Measurements from ENCODE around the gene GFRA4. TPM values are rescaled to one million over a fixed set of nuclear protein-coding genes. Genes with fewer than 3 reads are reported as not detected.

Gene GFRA4
- total RNA-seq, 1 experiment from 2014 or later, result not detected

DNA sequence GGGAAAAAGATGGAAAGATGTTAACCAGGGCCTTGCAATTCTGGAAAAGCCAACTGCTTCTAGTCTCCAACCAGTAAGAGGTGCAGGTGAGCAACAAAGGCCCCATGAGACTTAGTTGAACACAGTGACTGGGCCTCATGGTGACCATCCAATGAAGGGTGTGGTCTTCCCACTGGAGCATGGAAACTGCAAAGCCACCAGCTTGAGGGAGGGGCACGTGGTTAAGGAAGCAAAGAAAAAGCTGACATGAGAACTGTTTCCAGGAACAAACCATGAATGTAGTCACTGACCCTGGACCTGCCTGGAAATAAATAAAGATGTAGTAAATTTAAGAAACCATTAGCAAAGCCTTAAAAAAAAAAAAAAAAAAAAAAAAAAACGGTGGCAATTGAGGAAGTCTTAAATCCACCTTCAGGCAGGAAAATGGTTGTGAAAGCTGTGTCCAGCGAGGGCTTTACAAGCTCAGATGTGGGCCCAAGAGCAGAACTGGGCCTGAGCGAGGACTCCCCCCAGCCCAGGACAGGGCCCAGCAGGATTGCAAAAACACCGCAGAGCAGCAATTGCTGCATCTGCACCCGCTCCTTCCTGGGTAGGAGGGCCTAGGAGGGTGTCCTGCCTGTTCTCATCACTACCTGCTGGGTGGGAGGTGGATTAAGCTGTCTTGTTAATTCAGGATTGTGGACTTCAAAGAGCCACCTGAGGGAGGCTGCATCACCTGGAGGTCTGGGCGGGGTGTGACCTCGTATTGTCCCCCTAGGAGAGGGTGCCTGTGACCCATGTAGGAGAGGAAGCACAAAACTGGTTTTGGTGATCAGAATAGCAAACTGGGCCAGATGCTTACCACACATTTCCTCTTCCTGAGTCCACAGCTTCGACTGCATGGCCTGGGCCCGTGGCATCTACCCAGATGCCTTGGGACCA, 10.3 kb downstream of the GFRA4 start:
- no peaks in the 10 kb centered on the region for H3K79me2 ChIP-seq (ENCODE audit: low read depth)
- H3K4me3 ChIP-seq, result no peak overlapping the region
- no peaks in the 10 kb centered on the region for H3K36me3 ChIP-seq (ENCODE audit: low read depth)
- H3K4me2 ChIP-seq, result no peak overlapping the region
- no peaks in the 10 kb centered on the region for H4K20me1 ChIP-seq (ENCODE audit: insufficient read depth)
- DNase-seq, result no peak
- no peak overlapping the region for H3K27ac ChIP-seq
- H3K9me3 ChIP-seq (ENCODE audit: insufficient read depth, low read depth), result no peaks in the 10 kb centered on the region
- no peaks in the 10 kb centered on the region for H3K9me2 ChIP-seq (ENCODE audit: insufficient read depth)
- TF ChIP-seq EZH2 (IDR thresholded peaks at IDR 0.05; ENCODE audit: low read depth), result no peak
- TF ChIP-seq, protein P1, sequence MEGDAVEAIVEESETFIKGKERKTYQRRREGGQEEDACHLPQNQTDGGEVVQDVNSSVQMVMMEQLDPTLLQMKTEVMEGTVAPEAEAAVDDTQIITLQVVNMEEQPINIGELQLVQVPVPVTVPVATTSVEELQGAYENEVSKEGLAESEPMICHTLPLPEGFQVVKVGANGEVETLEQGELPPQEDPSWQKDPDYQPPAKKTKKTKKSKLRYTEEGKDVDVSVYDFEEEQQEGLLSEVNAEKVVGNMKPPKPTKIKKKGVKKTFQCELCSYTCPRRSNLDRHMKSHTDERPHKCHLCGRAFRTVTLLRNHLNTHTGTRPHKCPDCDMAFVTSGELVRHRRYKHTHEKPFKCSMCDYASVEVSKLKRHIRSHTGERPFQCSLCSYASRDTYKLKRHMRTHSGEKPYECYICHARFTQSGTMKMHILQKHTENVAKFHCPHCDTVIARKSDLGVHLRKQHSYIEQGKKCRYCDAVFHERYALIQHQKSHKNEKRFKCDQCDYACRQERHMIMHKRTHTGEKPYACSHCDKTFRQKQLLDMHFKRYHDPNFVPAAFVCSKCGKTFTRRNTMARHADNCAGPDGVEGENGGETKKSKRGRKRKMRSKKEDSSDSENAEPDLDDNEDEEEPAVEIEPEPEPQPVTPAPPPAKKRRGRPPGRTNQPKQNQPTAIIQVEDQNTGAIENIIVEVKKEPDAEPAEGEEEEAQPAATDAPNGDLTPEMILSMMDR (conservative IDR thresholded peaks at IDR 0.05), result no peak
- ChIA-PET CTCF (interaction anchor here (0.6 kb wide), 1 partner anchor 119 kb away, joined by 4 read pairs; no protein-coding TSS in a partner anchor), POLR2A (ENCODE audit: unreplicated experiment) (interaction anchor here (0.6 kb wide), 1 partner anchor 340 kb away, joined by 5 read pairs; no protein-coding TSS in a partner anchor)
- intact Hi-C loops (cut with micrococcal nuclease; ENCODE audit: unreplicated experiment), result no loop called here
- no peaks in the 10 kb centered on the region for H3K4me1 ChIP-seq (replicated peaks; ENCODE audit: insufficient read depth)
- H3F3A ChIP-seq (ENCODE audit: insufficient read depth, low read depth), result no peaks in the 10 kb centered on the region
- no peaks in the 10 kb centered on the region for H3K27me3 ChIP-seq (ENCODE audit: insufficient read depth, low read depth)
- BruUV-seq (replicated peaks), result no TSS peak
- H2AFZ ChIP-seq, result no peak overlapping the region

DNA sequence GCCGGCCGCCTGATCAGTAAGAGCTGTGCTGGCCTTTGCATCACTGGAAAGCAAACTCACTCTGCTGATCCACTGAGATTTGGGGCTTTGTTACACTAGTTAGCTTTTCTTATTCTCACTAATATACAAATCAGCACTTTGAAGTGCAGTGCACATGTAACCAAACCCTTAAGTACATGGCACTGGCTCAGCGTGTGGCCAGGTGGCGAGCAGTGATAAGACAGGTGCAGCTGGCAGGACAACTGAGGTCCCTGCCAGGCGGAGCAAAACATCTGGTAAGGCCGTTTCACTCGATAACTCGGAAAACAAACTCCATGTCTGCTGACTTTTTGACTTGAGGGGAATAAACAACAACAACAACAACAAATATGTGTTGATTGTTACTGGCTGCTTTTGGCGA, 11.0 kb downstream of the GFRA4 start:
- Histone ChIP-seq H3K4me2 (no peak overlapping the region), H3K27ac (no peak overlapping the region), H2AFZ (no peak overlapping the region), H3K79me2 (ENCODE audit: low read depth) (no peaks in the 10 kb centered on the region), H3F3A (ENCODE audit: insufficient read depth, low read depth) (no peaks in the 10 kb centered on the region), H3K4me1 (replicated peaks; ENCODE audit: insufficient read depth) (no peaks in the 10 kb centered on the region), H3K36me3 (ENCODE audit: low read depth) (no peaks in the 10 kb centered on the region), H4K20me1 (ENCODE audit: insufficient read depth) (no peaks in the 10 kb centered on the region), H3K4me3 (no peak overlapping the region), H3K9me3 (ENCODE audit: insufficient read depth, low read depth) (no peaks in the 10 kb centered on the region), H3K27me3 (ENCODE audit: insufficient read depth, low read depth) (no peaks in the 10 kb centered on the region), H3K9me2 (ENCODE audit: insufficient read depth) (no peaks in the 10 kb centered on the region)
- TF ChIP-seq EZH2 (IDR thresholded peaks at IDR 0.05; ENCODE audit: low read depth), result no peak
- TF ChIP-seq, protein P1 (conservative IDR thresholded peaks at IDR 0.05), result no peak
- ChIA-PET POLR2A (ENCODE audit: unreplicated experiment) (interaction anchor here (0.6 kb wide), 1 partner anchor 339 kb away, joined by 5 read pairs; no protein-coding TSS in a partner anchor), CTCF (no interaction called here)
- intact Hi-C loops (cut with micrococcal nuclease; ENCODE audit: unreplicated experiment), result no loop called here
- BruUV-seq (replicated peaks), result no TSS peak
- no peak for DNase-seq

DNA sequence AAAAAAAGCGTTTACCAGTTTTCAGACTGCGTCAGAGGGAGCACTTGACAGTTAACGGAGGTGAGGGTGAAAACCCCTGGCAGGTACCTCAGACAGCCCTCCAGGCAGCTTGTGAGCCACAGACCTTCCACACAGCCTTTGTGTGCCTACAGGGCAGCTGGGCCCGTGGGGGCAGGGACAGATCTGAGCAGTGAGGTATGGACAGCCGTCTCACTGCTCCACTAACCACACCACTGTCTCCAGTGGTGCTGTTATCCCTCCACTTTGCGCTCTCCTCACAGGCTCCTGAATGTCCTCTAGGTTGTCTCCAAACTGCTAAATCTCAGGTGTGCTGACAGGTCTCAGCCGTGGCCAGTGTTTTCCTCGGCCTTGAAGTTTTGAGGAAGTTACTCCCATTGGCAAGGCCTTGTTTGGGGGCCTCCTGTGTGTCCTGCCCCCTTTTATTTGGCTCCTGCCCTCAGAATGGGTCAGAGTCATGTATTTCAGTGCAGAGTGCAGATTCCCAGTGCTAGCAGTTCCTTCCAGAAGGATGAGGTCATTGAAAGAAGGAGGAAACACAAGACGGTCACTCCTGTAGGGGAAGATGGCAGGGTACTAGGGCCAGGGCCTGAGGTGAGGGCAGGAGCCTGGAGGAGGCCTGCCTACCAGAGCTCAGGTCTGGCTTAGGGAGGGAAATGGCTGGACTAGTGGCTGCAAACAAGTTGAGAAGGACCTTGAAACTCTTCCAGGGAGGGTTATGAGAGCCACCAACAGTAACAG, 11.8 kb downstream of the GFRA4 start:
- no peaks in the 10 kb centered on the region for H3K79me2 ChIP-seq (ENCODE audit: low read depth)
- no TSS peak for BruUV-seq (replicated peaks)
- no peaks in the 10 kb centered on the region for H3K9me2 ChIP-seq (ENCODE audit: insufficient read depth)
- ChIA-PET CTCF (no interaction called here), POLR2A (ENCODE audit: unreplicated experiment) (interaction anchor here (0.6 to 0.7 kb wide), 2 partner anchors 15 to 22 kb away, joined by 3 to 4 read pairs; no protein-coding TSS in a partner anchor)
- no peak overlapping the region for H3K4me2 ChIP-seq
- no peak for TF ChIP-seq EZH2 (IDR thresholded peaks at IDR 0.05; ENCODE audit: low read depth)
- TF ChIP-seq, protein P1 (conservative IDR thresholded peaks at IDR 0.05), result no peak
- no peaks in the 10 kb centered on the region for H3K4me1 ChIP-seq (replicated peaks; ENCODE audit: insufficient read depth)
- no peaks in the 10 kb centered on the region for H3K9me3 ChIP-seq (ENCODE audit: insufficient read depth, low read depth)
- no peaks in the 10 kb centered on the region for H3K36me3 ChIP-seq (ENCODE audit: low read depth)
- H3K27ac ChIP-seq, result no peak overlapping the region
- no peaks in the 10 kb centered on the region for H3F3A ChIP-seq (ENCODE audit: insufficient read depth, low read depth)
- intact Hi-C loops (cut with micrococcal nuclease; ENCODE audit: unreplicated experiment), result no loop called here
- DNase-seq, result no peak
- H3K27me3 ChIP-seq (ENCODE audit: insufficient read depth, low read depth), result no peaks in the 10 kb centered on the region
- H3K4me3 ChIP-seq, result no peak overlapping the region
- no peak overlapping the region for H2AFZ ChIP-seq
- H4K20me1 ChIP-seq (ENCODE audit: insufficient read depth), result no peaks in the 10 kb centered on the region

Data from PC-9 (cell line).